CD4-positive, alpha-beta memory T cell (primary cell): ENCODE results near the gene ZFHX3. TPM values are rescaled to one million over a fixed set of nuclear protein-coding genes. Genes with fewer than 3 reads are reported as not detected.

Experiments used
- CTCF ChIA-PET: fragments of 350-600 bp; sonication (Branson Sonifier 250); formaldehyde crosslinking; loops from one replicate; lab custom pipeline; 2021; ENCODE audit warnings: inconsistent platforms; ENCODE audit not compliant: partially characterized antibody; lab: Charles Lee
- POLR2A ChIA-PET: fragments of 350-600 bp; sonication (Branson Sonifier 250); formaldehyde crosslinking; loops from one replicate; lab custom pipeline; 2021; ENCODE audit not compliant: partially characterized antibody; lab: Charles Lee
- DNase-seq, 5 donors: peaks; one replicate each; pipeline versions ENCODE4 v3.0.0 to v3.0.0-alpha.2; 2020 to 2022; ENCODE audit warnings: mixed read lengths in 1 of 5
- H3K27ac ChIP-seq: one replicate; pipeline ENCODE4 v1.7.0; 2013; ENCODE audit warnings: low read depth, low read length
- H3K27me3 ChIP-seq: 2 replicates; pipeline ENCODE4 v1.7.0; 2013; ENCODE audit warnings: mild to moderate bottlenecking, low read length, moderate library complexity; ENCODE audit not compliant: insufficient read depth
- H3K36me3 ChIP-seq: 2 replicates; pipeline ENCODE4 v1.7.0; 2013; ENCODE audit warnings: mild to moderate bottlenecking, low read length, moderate library complexity; ENCODE audit not compliant: insufficient read depth
- H3K4me1 ChIP-seq: 2 replicates; pipeline ENCODE4 v1.7.0; 2013; ENCODE audit warnings: mild to moderate bottlenecking, low read length, moderate library complexity; ENCODE audit not compliant: insufficient read depth
- H3K4me3 ChIP-seq, 2 donors: one replicate each; pipeline ENCODE4 v1.7.0; 2013; ENCODE audit warnings: low read length in 2 of 2, mild to moderate bottlenecking in 1 of 2
- H3K9me3 ChIP-seq, 2 donors: one replicate each; pipeline ENCODE4 v1.7.0; 2013; ENCODE audit warnings: low read length in 2 of 2, control low read depth in 1 of 2; ENCODE audit not compliant: control insufficient read depth in 1 of 2
- H3K27ac Mint-ChIP-seq, 7 donors: one replicate each; pipeline ENCODE4 v1.8.0; 2020 to 2021; ENCODE audit warnings: mixed read lengths in 7 of 7, mild to moderate bottlenecking in 6 of 7, inconsistent platforms in 3 of 7, moderate library complexity in 3 of 7
- H3K27me3 Mint-ChIP-seq, 2 donors: one replicate each; pipeline ENCODE4 v1.8.0; 2020 to 2021; ENCODE audit warnings: mixed read lengths in 2 of 2
- H3K36me3 Mint-ChIP-seq, 2 donors: one replicate each; pipeline ENCODE4 v1.8.0; 2020 to 2021; ENCODE audit warnings: mixed read lengths in 2 of 2, inconsistent platforms in 1 of 2, mild to moderate bottlenecking in 1 of 2
- H3K4me1 Mint-ChIP-seq, 4 donors: one replicate each; pipeline ENCODE4 v1.8.0; 2020 to 2021; ENCODE audit warnings: mixed read lengths in 4 of 4, mild to moderate bottlenecking in 1 of 4
- H3K4me3 Mint-ChIP-seq, 8 donors: one replicate each; pipeline ENCODE4 v1.8.0; 2020 to 2021; ENCODE audit warnings: mixed read lengths in 8 of 8, mild to moderate bottlenecking in 7 of 8, moderate library complexity in 6 of 8, inconsistent platforms in 3 of 8
- H3K9me3 Mint-ChIP-seq, 8 donors: one replicate each; pipeline ENCODE4 v1.8.0; 2020 to 2021; ENCODE audit warnings: mixed read lengths in 8 of 8, mild to moderate bottlenecking in 5 of 8, inconsistent platforms in 3 of 8, moderate library complexity in 1 of 8
- intact Hi-C: fragments of 100-400 bp; cut with micrococcal nuclease; formaldehyde crosslinking; loops from one replicate; pipeline ENCODE4 v1.15.1; 2023
- polyA plus RNA-seq, 2 donors: library from polyadenylated mRNA; unstranded; fragments of 300-500 nt; fragmentation: Illumina TruSeq; gene quantifications; one replicate each; pipeline ENCODE4 v1.2.3, GENCODE V29; 2021
- total RNA-seq, 2 experiments: library from RNA; stranded (reverse); gene quantifications; one replicate each; pipeline ENCODE4 v1.2.3, GENCODE V29; 2021

Gene ZFHX3
- total and polyA plus RNA-seq, 4 experiments from 2014 or later: 0.01 to 0.99 (median 0.36) TPM

- H3K4me3 Mint-ChIP-seq: no peak overlapping the region
- intact Hi-C loops: no loop called here
- ChIA-PET CTCF (no interaction called here), POLR2A (no interaction called here)
- H3K27ac Mint-ChIP-seq: no peak overlapping the region
- H3K27ac ChIP-seq: no peak overlapping the region
- H3K27me3 Mint-ChIP-seq: peaks cover 0 to 2% of the 10 kb centered on the region in 2 donors
- no peak for DNase-seq
- H3K4me3 ChIP-seq: no peak overlapping the region
- H3K9me3 ChIP-seq: no peaks in the 10 kb centered on the region
- peaks cover 0 to 4% of the 10 kb centered on the region in 2 donors for H3K36me3 Mint-ChIP-seq
- peaks cover 0 to 4% (median 0%) of the 10 kb centered on the region in 8 donors for H3K9me3 Mint-ChIP-seq
- no peaks in the 10 kb centered on the region for H3K4me1 Mint-ChIP-seq
- H3K4me1 ChIP-seq: no peaks in the 10 kb centered on the region
- H3K36me3 ChIP-seq: no peaks in the 10 kb centered on the region
- H3K27me3 ChIP-seq: no peaks in the 10 kb centered on the region
Observed at GRCh38 chr16:72950669-72951068, 97.3 kb downstream of the ZFHX3 start.

- Mint-ChIP-seq H3K4me1 (no peaks in the 10 kb centered on the region), H3K9me3 (peaks cover 0 to 4% (median 0%) of the 10 kb centered on the region in 8 donors), H3K36me3 (peaks cover 0 to 4% of the 10 kb centered on the region in 2 donors), H3K27me3 (peaks cover 0 to 3% of the 10 kb centered on the region in 2 donors), H3K27ac (no peak overlapping the region), H3K4me3 (no peak overlapping the region)
- CTCF ChIA-PET: no interaction called here
- H3K9me3 ChIP-seq: no peaks in the 10 kb centered on the region
- no peaks in the 10 kb centered on the region for H3K4me1 ChIP-seq
- DNase-seq: no peak
- POLR2A ChIA-PET: no interaction called here
- intact Hi-C loops: no loop called here
- H3K4me3 ChIP-seq: no peak overlapping the region
- H3K27me3 ChIP-seq: no peaks in the 10 kb centered on the region
- no peaks in the 10 kb centered on the region for H3K36me3 ChIP-seq
- H3K27ac ChIP-seq: no peak overlapping the region
Observed at GRCh38 chr16:72948238-72948829, 99.6 kb downstream of the ZFHX3 start.

GRCh38 chr16:72947379-72948237 is 100.3 kb downstream of the ZFHX3 start:
- no peak overlapping the region for H3K27ac Mint-ChIP-seq
- intact Hi-C loops: no loop called here
- H3K4me3 Mint-ChIP-seq: no peak overlapping the region
- H3K36me3 Mint-ChIP-seq: peaks cover 0 to 4% of the 10 kb centered on the region in 2 donors
- peaks cover 0 to 4% (median 0%) of the 10 kb centered on the region in 8 donors for H3K9me3 Mint-ChIP-seq
- DNase-seq: no peak
- ChIA-PET CTCF (no interaction called here), POLR2A (no interaction called here)
- no peaks in the 10 kb centered on the region for H3K4me1 Mint-ChIP-seq
- Histone ChIP-seq H3K27me3 (no peaks in the 10 kb centered on the region), H3K27ac (no peak overlapping the region), H3K4me1 (no peaks in the 10 kb centered on the region), H3K36me3 (no peaks in the 10 kb centered on the region), H3K4me3 (no peak overlapping the region), H3K9me3 (no peaks in the 10 kb centered on the region)
- H3K27me3 Mint-ChIP-seq: peaks cover 0 to 3% of the 10 kb centered on the region in 2 donors

- POLR2A ChIA-PET: no interaction called here
- intact Hi-C loops: no loop called here
Observed at GRCh38 chr16:72946474-72947194, 101.3 kb downstream of the ZFHX3 start.

GRCh38 chr16:72946063-72946462 is 101.9 kb downstream of the ZFHX3 start:
- CTCF ChIA-PET: no interaction called here
- Mint-ChIP-seq H3K9me3 (peaks cover 0 to 4% (median 0%) of the 10 kb centered on the region in 8 donors), H3K27ac (no peak overlapping the region), H3K4me3 (no peak overlapping the region), H3K27me3 (peaks cover 0 to 5% of the 10 kb centered on the region in 2 donors), H3K36me3 (peaks cover 0 to 4% of the 10 kb centered on the region in 2 donors), H3K4me1 (no peaks in the 10 kb centered on the region)
- no peaks in the 10 kb centered on the region for H3K9me3 ChIP-seq
- H3K4me3 ChIP-seq: no peak overlapping the region
- H3K27ac ChIP-seq: no peak overlapping the region
- no peak for DNase-seq
- intact Hi-C loops: no loop called here
- no peaks in the 10 kb centered on the region for H3K4me1 ChIP-seq
- H3K27me3 ChIP-seq: no peaks in the 10 kb centered on the region
- POLR2A ChIA-PET: no interaction called here
- H3K36me3 ChIP-seq: no peaks in the 10 kb centered on the region

More at GRCh38 chr16:72946474-72947194, 101.3 kb downstream of the ZFHX3 start:
- Mint-ChIP-seq H3K9me3 (peaks cover 0 to 4% (median 0%) of the 10 kb centered on the region in 8 donors), H3K27me3 (peaks cover 0 to 5% of the 10 kb centered on the region in 2 donors), H3K4me3 (no peak overlapping the region), H3K27ac (no peak overlapping the region), H3K4me1 (no peaks in the 10 kb centered on the region), H3K36me3 (peaks cover 0 to 4% of the 10 kb centered on the region in 2 donors)
- H3K4me3 ChIP-seq: no peak overlapping the region
- H3K9me3 ChIP-seq: no peaks in the 10 kb centered on the region
- no peak for DNase-seq
- H3K4me1 ChIP-seq: no peaks in the 10 kb centered on the region
- no peak overlapping the region for H3K27ac ChIP-seq
- H3K27me3 ChIP-seq: no peaks in the 10 kb centered on the region
- no peaks in the 10 kb centered on the region for H3K36me3 ChIP-seq
- CTCF ChIA-PET: no interaction called here

- Mint-ChIP-seq H3K4me3 (no peak overlapping the region), H3K27me3 (peaks cover 0 to 5% of the 10 kb centered on the region in 2 donors), H3K9me3 (peaks cover 0 to 4% (median 0%) of the 10 kb centered on the region in 8 donors), H3K4me1 (no peaks in the 10 kb centered on the region), H3K27ac (no peak overlapping the region), H3K36me3 (peaks cover 0 to 4% of the 10 kb centered on the region in 2 donors)
- H3K4me3 ChIP-seq: no peak overlapping the region
- no peak for DNase-seq
- no peaks in the 10 kb centered on the region for H3K9me3 ChIP-seq
- ChIA-PET CTCF (no interaction called here), POLR2A (no interaction called here)
- intact Hi-C loops: no loop called here
- no peaks in the 10 kb centered on the region for H3K36me3 ChIP-seq
- H3K27me3 ChIP-seq: no peaks in the 10 kb centered on the region
- no peak overlapping the region for H3K27ac ChIP-seq
- no peaks in the 10 kb centered on the region for H3K4me1 ChIP-seq
Observed at GRCh38 chr16:72945611-72946010, 102.3 kb downstream of the ZFHX3 start.
